NT2/D1 (cell line): ENCODE measurements around the gene SCARF2.

ENCODE experiments used
- SUZ12 ChIP-seq: IDR thresholded peaks from 2 replicates; pipeline ENCODE4 v1.6.1; 2011; ENCODE audit not compliant: insufficient read length, insufficient read depth; ENCODE audit errors: extremely low read depth
- ZNF274 ChIP-seq: IDR thresholded peaks from 2 replicates; pipeline ENCODE4 v1.6.1; 2011; ENCODE audit warnings: mild to moderate bottlenecking, low read depth, low read length

DNA sequence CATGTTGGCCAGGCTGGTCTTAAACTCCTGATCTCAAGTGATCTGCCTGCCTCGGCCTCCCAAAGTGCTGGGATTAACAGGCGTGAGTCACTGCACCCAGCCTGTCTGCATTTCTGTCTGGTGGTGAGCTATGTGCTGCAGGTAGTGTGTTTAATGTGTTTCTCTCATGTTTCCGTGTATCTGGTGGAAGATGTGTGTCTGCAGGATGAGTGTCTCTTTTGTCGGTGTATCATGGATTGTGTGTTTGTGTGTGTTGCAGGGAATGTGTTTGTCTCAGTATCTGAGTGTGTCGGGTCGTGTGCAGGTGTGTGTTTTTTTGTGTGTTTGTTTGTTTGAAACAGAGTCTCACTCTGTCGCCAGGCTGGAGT lies 16.1 kb downstream of the SCARF2 start:
- TF ChIP-seq ZNF274 (no peak), SUZ12 (no peak)
